ENCODE results near the gene SLC28A1. TPM values are rescaled to one million over a fixed set of nuclear protein-coding genes. Genes with fewer than 3 reads are reported as not detected.

The SLC28A1 gene
- total RNA-seq, 1 experiment from 2014 or later = 0.17 TPM

DNA sequence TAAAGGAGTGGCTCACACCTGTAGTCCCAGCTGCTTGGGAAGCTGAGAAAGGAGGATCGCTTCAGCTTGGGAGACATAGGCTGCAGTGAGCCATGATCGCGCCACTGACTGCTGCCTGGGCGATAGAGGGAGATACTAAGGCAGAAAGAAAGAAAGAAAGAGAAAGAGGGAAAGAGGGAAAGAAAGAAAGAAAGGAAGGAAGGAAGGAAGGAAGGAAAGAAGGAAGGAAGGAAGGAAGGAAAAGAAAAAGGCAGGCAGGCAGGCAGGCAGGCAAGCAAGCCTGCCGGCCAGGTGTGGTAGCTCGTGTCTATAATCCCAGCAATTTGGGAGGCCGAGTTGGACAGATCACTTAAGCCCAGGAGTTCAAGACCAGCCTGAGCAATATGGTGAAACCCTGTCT lies 15.3 kb downstream of the SLC28A1 start:
- CTCF ChIA-PET = interaction anchor here (1.2 kb wide), 1 partner anchor 8 kb away, joined by 7 read pairs; no protein-coding TSS in a partner anchor
- Mint-ChIP-seq H3K36me3 (ENCODE audit: insufficient read depth, unreplicated experiment) (no peaks in the 10 kb centered on the region), H3K27ac (ENCODE audit: unreplicated experiment) (no peak overlapping the region), H3K9me3 (ENCODE audit: low read depth, unreplicated experiment) (no peaks in the 10 kb centered on the region), H3K4me1 (ENCODE audit: low read depth, unreplicated experiment) (no peaks in the 10 kb centered on the region), H3K27me3 (ENCODE audit: unreplicated experiment) (no peaks in the 10 kb centered on the region), H3K4me3 (ENCODE audit: low read depth, unreplicated experiment) (no peak overlapping the region)
- no peak for DNase-seq
- intact Hi-C loops (cut with micrococcal nuclease; ENCODE audit: unreplicated experiment) = no loop called here
- BruUV-seq (replicated peaks) = no TSS peak
- TF ChIP-seq, protein P1, sequence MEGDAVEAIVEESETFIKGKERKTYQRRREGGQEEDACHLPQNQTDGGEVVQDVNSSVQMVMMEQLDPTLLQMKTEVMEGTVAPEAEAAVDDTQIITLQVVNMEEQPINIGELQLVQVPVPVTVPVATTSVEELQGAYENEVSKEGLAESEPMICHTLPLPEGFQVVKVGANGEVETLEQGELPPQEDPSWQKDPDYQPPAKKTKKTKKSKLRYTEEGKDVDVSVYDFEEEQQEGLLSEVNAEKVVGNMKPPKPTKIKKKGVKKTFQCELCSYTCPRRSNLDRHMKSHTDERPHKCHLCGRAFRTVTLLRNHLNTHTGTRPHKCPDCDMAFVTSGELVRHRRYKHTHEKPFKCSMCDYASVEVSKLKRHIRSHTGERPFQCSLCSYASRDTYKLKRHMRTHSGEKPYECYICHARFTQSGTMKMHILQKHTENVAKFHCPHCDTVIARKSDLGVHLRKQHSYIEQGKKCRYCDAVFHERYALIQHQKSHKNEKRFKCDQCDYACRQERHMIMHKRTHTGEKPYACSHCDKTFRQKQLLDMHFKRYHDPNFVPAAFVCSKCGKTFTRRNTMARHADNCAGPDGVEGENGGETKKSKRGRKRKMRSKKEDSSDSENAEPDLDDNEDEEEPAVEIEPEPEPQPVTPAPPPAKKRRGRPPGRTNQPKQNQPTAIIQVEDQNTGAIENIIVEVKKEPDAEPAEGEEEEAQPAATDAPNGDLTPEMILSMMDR (IDR thresholded peaks at IDR 0.05; ENCODE audit: unreplicated experiment) = no peak

DNA sequence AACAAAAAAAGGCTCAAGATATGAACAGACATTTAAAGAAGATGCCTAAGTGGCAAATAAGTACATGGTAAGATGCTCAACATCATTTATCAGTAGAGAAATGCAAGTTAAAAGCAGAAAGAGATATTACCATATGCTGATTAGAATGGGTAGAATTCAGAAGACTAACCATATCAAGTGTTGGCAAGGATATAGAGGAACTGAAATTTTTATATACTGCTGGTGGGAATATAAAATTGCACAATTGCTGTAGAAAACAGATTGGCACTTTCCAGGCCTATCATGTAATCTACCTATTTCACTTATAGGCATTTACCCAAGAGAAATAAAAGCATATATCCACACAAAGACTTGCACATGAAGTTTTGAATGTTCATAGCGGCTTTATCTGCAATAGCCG lies 17.1 kb downstream of the SLC28A1 start:
- no peaks in the 10 kb centered on the region for H3K4me1 Mint-ChIP-seq (ENCODE audit: low read depth, unreplicated experiment)
- no peaks in the 10 kb centered on the region for H3K27me3 Mint-ChIP-seq (ENCODE audit: unreplicated experiment)
- CTCF ChIA-PET = no interaction called here
- H3K9me3 Mint-ChIP-seq (ENCODE audit: low read depth, unreplicated experiment) = no peaks in the 10 kb centered on the region
- BruUV-seq (replicated peaks) = no TSS peak
- no peaks in the 10 kb centered on the region for H3K36me3 Mint-ChIP-seq (ENCODE audit: insufficient read depth, unreplicated experiment)
- TF ChIP-seq, protein P1 (IDR thresholded peaks at IDR 0.05; ENCODE audit: unreplicated experiment) = no peak
- intact Hi-C loops (cut with micrococcal nuclease; ENCODE audit: unreplicated experiment) = no loop called here
- DNase-seq = no peak
- H3K27ac Mint-ChIP-seq (ENCODE audit: unreplicated experiment) = no peak overlapping the region
- no peak overlapping the region for H3K4me3 Mint-ChIP-seq (ENCODE audit: low read depth, unreplicated experiment)

DNA sequence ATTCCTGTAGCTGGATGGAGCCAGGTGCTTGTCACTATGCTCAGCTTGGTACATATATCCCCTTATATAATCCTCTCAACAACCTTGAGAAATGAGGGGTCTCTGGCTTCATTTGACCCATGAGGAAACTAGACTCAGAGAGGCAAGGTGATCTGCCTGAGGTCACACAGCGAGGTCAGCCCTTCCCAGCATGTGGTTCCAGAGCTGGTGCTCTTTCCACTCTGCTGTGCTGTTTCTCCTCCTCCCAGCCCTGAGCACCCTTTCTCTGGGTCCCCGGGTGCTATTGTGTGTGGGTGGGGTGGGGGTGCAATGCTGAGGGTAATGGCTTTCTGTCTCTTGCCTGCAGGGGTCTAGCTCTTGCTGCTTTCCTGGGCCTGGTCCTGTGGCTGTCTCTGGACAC lies 19.3 kb downstream of the SLC28A1 start:
- no peak for DNase-seq
- TF ChIP-seq, protein P1 (IDR thresholded peaks at IDR 0.05; ENCODE audit: unreplicated experiment) = no peak
- Mint-ChIP-seq H3K4me3 (ENCODE audit: low read depth, unreplicated experiment) (no peak overlapping the region), H3K27me3 (ENCODE audit: unreplicated experiment) (no peaks in the 10 kb centered on the region), H3K36me3 (ENCODE audit: insufficient read depth, unreplicated experiment) (no peaks in the 10 kb centered on the region), H3K9me3 (ENCODE audit: low read depth, unreplicated experiment) (no peaks in the 10 kb centered on the region), H3K27ac (ENCODE audit: unreplicated experiment) (no peak overlapping the region), H3K4me1 (ENCODE audit: low read depth, unreplicated experiment) (peaks cover 7% of the 10 kb centered on the region)
- no TSS peak for BruUV-seq (replicated peaks)
- CTCF ChIA-PET = no interaction called here
- intact Hi-C loops (cut with micrococcal nuclease; ENCODE audit: unreplicated experiment) = no loop called here

- TF ChIP-seq, protein P1 (IDR thresholded peaks at IDR 0.05; ENCODE audit: unreplicated experiment) = no peak
- intact Hi-C loops (cut with micrococcal nuclease; ENCODE audit: unreplicated experiment) = no loop called here
- no TSS peak for BruUV-seq (replicated peaks)
- Mint-ChIP-seq H3K4me3 (ENCODE audit: low read depth, unreplicated experiment) (no peak overlapping the region), H3K27ac (ENCODE audit: unreplicated experiment) (no peak overlapping the region), H3K27me3 (ENCODE audit: unreplicated experiment) (no peaks in the 10 kb centered on the region), H3K36me3 (ENCODE audit: insufficient read depth, unreplicated experiment) (no peaks in the 10 kb centered on the region), H3K9me3 (ENCODE audit: low read depth, unreplicated experiment) (no peaks in the 10 kb centered on the region), H3K4me1 (ENCODE audit: low read depth, unreplicated experiment) (peaks cover 9% of the 10 kb centered on the region)
- no peak for DNase-seq
- CTCF ChIA-PET = no interaction called here
Observed at GRCh38 chr15:84904419-84904818, 20.0 kb downstream of the SLC28A1 start.

All from Calu3 (cell line).